Left colon (tissue), 2 donors: ENCODE results near the gene BAZ2B. TPM values are rescaled to one million over a fixed set of nuclear protein-coding genes. Genes with fewer than 3 reads are reported as not detected.
A peak's percentile ranks its signal among the peaks of the same experiment; 100 is the strongest.

Experiments used
- ATAC-seq: fragments of 200-7000 bp; cut with Tn5 transposase; one replicate; pipeline ENCODE4 v1.9.1; 2020; ENCODE audit warnings: mild to moderate bottlenecking, moderate library complexity
- DNase-seq, 2 donors: peaks; one replicate each; pipeline ENCODE4 v3.0.0-alpha.2; 2020
- intact Hi-C, 2 donors: fragments of 100-400 bp; cut with DNase I in 1 of 2; cut with micrococcal nuclease in 1 of 2; formaldehyde crosslinking; loops; one replicate each; pipeline versions ENCODE4 v1.11.2 to v1.14.0; 2022; cut with DNase I, micrococcal nuclease
- total RNA-seq, 2 donors: library from RNA; stranded (reverse); fragmentation: NEBNext Ultra II Directional; extraction: Animal tissue kit (Norgen Biotek cat#: 25700); gene quantifications; one replicate each; pipeline ENCODE4 v1.2.1, GENCODE V29; 2021
- donor health status: DM: no; HTN: no; CAD: no.
- donor health status: DM: yes; HTN: yes; CAD: no.

BAZ2B gene
- total RNA-seq, 2 donors from 2014 or later: 53.6 to 64.1 TPM

- intact Hi-C loops: no loop called here
- no peak for ATAC-seq
- DNase-seq: no peak
Measured at GRCh38 chr2:159505196-159505595, 111.2 kb downstream of the BAZ2B start.

GRCh38 chr2:159501743-159502142 is 114.6 kb downstream of the BAZ2B start:
- intact Hi-C loops: no loop called here
- no peak for ATAC-seq
- DNase-seq: no peak

GRCh38 chr2:159497847-159498246 is 118.5 kb downstream of the BAZ2B start:
- intact Hi-C loops: no loop called here
- peak; percentile 91 for ATAC-seq
- DNase-seq: no peak

- intact Hi-C loops: no loop called here
- ATAC-seq: peak; percentile 92
Measured at GRCh38 chr2:159497256-159497655, 119.1 kb downstream of the BAZ2B start.

GRCh38 chr2:159489476-159489875 is 126.9 kb downstream of the BAZ2B start:
- intact Hi-C loops: no loop called here
- DNase-seq (no peak), ATAC-seq (no peak)

More at GRCh38 chr2:159497256-159497655, 119.1 kb downstream of the BAZ2B start:
- DNase-seq: no peak

DNA sequence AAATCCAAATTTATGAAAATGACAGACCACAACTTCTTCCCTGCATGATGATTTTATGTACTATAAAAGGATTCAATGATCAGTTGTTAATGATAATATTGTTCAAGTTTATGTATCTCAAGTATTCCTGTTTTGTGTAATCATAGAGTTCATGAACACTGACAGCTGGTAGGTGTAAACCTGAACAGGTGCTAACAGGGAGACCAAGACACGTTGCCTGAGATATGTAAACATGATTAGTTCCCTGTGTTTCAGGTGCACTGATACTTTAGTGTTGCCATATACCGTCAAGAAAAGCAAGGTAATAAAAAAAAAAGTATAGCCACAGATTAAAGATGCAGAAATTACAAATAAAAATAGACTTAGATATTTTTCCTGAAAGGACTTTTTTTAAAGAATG is 131.8 kb downstream of the BAZ2B start:
- intact Hi-C loops: no loop called here
- ATAC-seq: peak; percentile 88
- DNase-seq: no peak

- ATAC-seq: no peak
- intact Hi-C loops: no loop called here
- no peak for DNase-seq
Measured at GRCh38 chr2:159476329-159476728, 140.0 kb downstream of the BAZ2B start.

GRCh38 chr2:159475793-159476192 is 140.6 kb downstream of the BAZ2B start:
- ATAC-seq: no peak
- DNase-seq: no peak
- intact Hi-C loops: no loop called here

DNA sequence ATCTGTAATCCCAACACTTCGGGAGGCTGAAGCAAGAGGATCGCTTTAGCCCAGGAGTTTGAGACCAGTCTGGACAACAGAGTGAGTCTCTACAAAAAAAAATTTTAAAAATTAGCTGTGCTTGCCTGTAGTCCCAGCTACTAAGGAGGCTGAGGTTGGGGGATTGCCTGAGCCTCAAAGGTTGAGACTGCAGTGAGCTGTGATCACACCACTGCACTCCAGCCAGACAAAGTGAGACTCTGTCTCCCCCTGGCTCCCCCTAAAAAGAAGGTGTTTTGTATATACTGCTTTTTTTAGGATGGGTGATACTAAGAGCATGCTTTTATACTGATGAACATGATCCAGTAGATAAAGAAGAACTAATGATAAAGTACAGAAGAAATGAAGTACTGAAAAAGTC is 145.0 kb downstream of the BAZ2B start:
- no peak for ATAC-seq
- DNase-seq: no peak
- intact Hi-C loops: no loop called here

GRCh38 chr2:159468257-159468656 is 148.1 kb downstream of the BAZ2B start:
- ATAC-seq (no peak), DNase-seq (no peak)
- intact Hi-C loops: no loop called here

DNA sequence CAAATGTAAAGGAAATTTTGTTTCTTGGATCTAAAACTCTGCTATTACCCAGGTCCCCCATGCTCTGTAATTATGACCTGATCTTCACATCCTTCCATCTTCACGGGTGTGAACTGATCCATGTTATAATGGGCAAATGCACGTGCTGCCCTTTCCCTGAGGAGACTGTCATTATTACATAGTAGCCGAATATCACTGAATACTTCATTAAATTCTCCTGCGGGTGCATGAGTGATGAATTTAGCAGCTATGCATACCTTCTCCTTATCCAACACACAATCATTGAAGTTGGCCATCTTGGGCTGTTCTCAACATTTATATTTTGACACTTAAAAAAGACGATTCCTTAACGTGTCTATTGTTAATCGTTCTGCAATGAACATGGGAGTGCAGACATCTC is 153.4 kb downstream of the BAZ2B start:
- intact Hi-C loops: no loop called here
- DNase-seq (no peak), ATAC-seq (no peak)

DNA sequence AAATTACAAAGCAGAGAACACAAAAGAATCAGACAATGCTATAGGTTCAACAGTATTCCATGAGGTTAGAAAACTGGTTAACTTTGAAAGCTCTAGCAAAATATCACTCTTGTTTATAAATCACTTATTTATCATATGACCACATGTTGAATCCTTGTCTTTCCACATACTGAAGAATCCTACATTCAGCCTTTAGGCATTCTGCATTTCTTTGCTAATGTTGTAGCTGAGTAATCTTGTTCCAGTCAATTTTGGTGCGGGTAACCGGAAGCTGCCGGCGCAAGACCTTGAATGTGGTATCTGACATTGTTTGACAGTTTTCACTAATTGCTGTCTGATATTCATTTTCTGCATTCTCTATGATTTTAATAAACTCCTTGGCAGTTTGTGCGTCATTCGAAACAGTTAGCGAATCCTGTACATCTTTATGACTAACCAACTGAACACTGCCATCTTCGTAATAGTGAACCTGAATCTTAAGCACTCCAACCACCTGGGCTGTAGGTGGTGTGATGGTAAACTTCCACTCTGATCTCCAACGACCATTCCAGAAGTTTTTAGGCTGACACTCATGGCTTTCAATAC is 154.1 kb downstream of the BAZ2B start:
- intact Hi-C loops: no loop called here

DNA sequence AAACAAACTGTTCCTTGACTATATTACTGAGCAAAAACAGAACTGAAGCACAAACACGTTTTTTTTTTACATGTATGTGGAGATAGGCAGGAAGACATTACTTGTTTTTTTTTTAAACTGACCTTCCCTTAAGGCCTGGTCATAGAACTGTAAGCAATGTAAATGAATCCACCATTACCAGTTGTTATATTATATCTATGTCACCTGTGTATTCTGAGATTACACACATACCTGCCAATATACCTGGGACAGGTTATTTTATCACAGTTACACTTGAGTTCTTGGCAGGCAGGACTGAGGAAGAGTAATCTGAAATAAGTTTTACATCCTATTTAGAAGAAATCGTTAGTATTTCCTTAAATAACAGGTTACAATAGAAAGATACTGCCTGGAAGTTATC is 155.3 kb downstream of the BAZ2B start:
- no peak for DNase-seq
- intact Hi-C loops: no loop called here
- peak; percentile 68 for ATAC-seq

More for the DNA sequence above, 154.1 kb downstream of the BAZ2B start:
- no peak for ATAC-seq
- DNase-seq: no peak

DNA sequence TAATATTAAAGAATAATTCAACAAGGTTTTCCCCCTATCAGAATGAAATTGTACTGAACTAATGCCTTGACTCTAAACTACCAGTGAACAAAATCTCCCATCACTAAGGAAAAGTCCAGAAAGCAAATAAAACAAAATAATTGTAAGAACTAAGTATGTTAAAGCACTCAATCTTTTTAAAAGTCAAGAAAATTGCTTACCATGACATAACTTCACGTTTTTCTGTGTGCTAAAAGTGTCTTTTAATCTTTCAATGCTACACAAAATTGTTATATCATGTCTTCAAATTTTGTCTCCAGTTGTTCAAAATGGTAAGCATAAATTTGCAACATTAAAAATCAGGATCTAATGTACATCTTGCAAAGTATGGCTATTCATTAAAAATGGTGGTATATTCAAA is 156.1 kb downstream of the BAZ2B start:
- ATAC-seq: no peak

DNA sequence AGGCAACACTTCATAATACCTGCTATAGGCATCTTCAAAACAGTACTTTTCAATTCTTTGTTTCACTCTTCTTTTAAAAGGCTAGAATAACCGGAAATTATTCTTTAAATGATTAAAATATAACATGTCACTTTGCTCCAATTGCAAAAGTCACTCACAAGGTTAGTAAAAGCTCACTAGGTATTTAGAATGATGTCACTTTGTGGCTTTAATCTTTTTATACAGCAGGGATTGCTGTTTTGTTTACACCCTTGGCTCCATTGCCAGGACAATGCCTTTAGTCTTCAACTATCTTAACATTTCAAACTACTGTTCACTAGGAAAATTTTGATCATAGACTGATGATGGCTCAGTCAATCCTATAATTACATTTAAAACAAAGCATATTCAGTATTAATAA is 157.1 kb downstream of the BAZ2B start:
- intact Hi-C loops: no loop called here
- ATAC-seq: peak; percentile 56
- DNase-seq: no peak

More for the DNA sequence above, 156.1 kb downstream of the BAZ2B start:
- DNase-seq: no peak
- intact Hi-C loops: no loop called here

- DNase-seq: peak in 1 of 2 donors; percentile 15
- ATAC-seq: peak; percentile 85
- intact Hi-C loops: no loop called here
Measured at GRCh38 chr2:159457589-159457988, 158.8 kb downstream of the BAZ2B start.

DNA sequence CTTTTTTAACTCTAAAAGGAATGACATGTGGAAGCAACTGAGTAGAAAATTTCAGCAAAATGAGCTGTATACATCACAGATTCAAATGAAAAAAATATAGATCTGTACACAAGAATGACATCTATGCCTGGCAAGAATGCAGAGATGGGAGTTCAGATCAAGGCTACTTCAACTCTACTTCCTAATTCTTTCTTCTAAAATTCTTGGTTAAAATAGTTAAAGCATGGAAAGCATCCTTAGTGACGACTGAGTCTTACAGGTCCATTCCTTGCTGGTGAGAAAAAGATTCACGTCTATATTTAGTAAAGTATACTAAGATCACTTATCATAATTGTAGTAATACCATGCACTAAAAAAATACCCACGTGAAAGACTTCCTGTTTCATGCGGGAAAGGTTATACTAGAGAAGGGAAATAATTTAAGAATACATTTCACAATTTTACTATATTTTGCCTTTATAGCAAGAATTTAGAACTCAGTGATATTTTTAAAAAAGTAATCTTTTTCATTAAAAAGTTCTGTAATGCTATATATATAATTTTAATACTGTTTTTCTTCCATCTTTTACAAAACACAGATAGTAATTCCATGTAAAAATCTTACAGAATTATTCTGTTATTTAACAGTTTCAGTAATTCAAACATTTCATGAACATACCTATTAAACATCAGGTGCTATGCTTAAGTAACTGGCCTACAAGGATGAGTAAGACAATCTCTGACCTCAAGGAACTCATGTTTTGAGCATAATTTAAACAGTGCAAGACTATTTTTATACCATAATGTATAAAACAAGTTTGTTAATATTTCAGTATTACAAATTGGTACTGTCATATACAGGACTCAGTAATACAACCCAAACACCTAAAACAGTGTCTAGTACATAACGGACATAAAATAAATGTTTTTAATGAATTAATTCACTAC is 159.6 kb downstream of the BAZ2B start:
- no peak for DNase-seq
- intact Hi-C loops: no loop called here
- ATAC-seq: peak; percentile 22

GRCh38 chr2:159455330-159455918 is 160.9 kb downstream of the BAZ2B start:
- ATAC-seq: no peak
- intact Hi-C loops: no loop called here
- DNase-seq: no peak

- ATAC-seq (peak; percentile 17), DNase-seq (no peak)
- intact Hi-C loops: no loop called here
Measured at GRCh38 chr2:159454185-159454584, 162.2 kb downstream of the BAZ2B start.

DNA sequence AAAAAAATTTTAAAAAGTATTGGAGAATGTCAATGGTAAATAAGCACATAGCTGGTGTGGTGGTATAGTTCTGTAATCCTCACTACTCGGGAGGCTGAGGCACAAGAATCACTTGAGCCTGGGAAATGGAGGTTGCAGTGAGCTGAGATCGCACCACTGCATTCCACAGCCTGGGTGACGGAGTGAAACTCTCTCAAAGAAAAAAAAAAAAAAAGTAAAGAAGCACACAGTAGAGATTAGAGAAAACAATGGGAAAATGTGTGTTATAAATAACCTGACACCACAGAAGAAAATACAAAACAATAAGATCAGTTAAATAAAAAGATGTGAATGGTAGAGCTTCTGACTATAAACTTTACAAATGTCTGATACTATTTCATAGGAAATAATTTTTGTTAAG is 166.2 kb downstream of the BAZ2B start:
- ATAC-seq: no peak
- intact Hi-C loops: no loop called here

More for the DNA sequence above, 166.2 kb downstream of the BAZ2B start:
- no peak for DNase-seq
